Calu3 (cell line): ENCODE measurements around the gene ADPRH. TPM values are rescaled to one million over a fixed set of nuclear protein-coding genes. Genes with fewer than 3 reads are reported as not detected.

Experiments
- BruUV-seq: library from RNA; stranded (reverse); fragments of 400-500 nt; replicated peaks from 2 replicates; lab custom pipeline; 2021; lab: Mats Ljungman, UMichigan
- CTCF ChIA-PET: fragments of 300-600 bp; sonication (Branson Sonifier 250); formaldehyde crosslinking; loops from one replicate; lab custom pipeline; 2022; ENCODE audit warnings: antibody characterized with exemption; lab: Charles Lee
- DNase-seq: peaks from one replicate; pipeline ENCODE4 v3.0.0; 2022
- H3K27ac Mint-ChIP-seq: one replicate; pipeline ENCODE4 v1.8.0; 2022; ENCODE audit warnings: mixed read lengths; ENCODE audit not compliant: unreplicated experiment
- H3K27me3 Mint-ChIP-seq: one replicate; pipeline ENCODE4 v1.8.0; 2022; ENCODE audit warnings: mixed read lengths; ENCODE audit not compliant: unreplicated experiment
- H3K36me3 Mint-ChIP-seq: one replicate; pipeline ENCODE4 v1.8.0; 2022; ENCODE audit warnings: mild to moderate bottlenecking, moderate library complexity, mixed read lengths; ENCODE audit not compliant: insufficient read depth, unreplicated experiment
- H3K4me1 Mint-ChIP-seq: one replicate; pipeline ENCODE4 v1.8.0; 2022; ENCODE audit warnings: mild to moderate bottlenecking, low read depth, mixed read lengths; ENCODE audit not compliant: unreplicated experiment
- H3K4me3 Mint-ChIP-seq: one replicate; pipeline ENCODE4 v1.8.0; 2022; ENCODE audit warnings: mild to moderate bottlenecking, low read depth, moderate library complexity, mixed read lengths; ENCODE audit not compliant: unreplicated experiment
- H3K9me3 Mint-ChIP-seq: one replicate; pipeline ENCODE4 v1.8.0; 2022; ENCODE audit warnings: low read depth, mixed read lengths; ENCODE audit not compliant: unreplicated experiment
- intact Hi-C: fragments of 100-400 bp; cut with micrococcal nuclease; formaldehyde crosslinking; loops from one replicate; pipeline ENCODE4 v1.10.0; 2022; ENCODE audit not compliant: unreplicated experiment
- total RNA-seq: library from RNA; stranded (reverse); gene quantifications from 2 replicates; pipeline ENCODE4 v1.2.3, GENCODE V29; 2022
- TF ChIP-seq, protein P1 (sequence below): fragments of 200-600 bp; IDR thresholded peaks from one replicate; pipeline ENCODE4 v1.8.0; 2022; ENCODE audit warnings: antibody characterized with exemption; ENCODE audit not compliant: unreplicated experiment

The ADPRH gene
- total RNA-seq, 1 experiment from 2014 or later, result 2.4 TPM

DNA sequence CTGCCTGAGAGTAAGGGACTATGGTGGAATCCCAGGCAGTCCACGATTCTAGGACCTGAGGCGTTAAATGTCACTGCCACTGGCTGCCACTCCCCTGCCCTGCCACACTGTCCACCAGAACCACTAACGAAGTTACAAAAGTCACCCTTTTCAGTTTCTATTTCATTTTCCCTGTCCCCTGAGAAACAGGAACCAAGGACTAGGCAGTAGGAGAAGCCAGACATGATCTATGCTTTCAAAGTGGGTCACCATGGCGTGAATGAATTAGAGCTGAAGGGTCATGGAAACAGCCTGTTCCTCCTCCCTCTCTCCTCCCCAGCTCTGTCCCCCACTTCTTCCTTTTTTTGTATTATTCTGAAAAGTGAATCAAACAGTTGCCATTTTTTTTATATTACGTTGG lies 9.1 kb upstream of the ADPRH start:
- H3K4me1 Mint-ChIP-seq, result peaks cover 11% of the 10 kb centered on the region
- no peak overlapping the region for H3K4me3 Mint-ChIP-seq
- H3K9me3 Mint-ChIP-seq, result no peaks in the 10 kb centered on the region
- CTCF ChIA-PET, result interaction anchor here (1.6 kb wide), 1 partner anchor 28 kb away, joined by 3 read pairs; no protein-coding TSS in a partner anchor
- no peaks in the 10 kb centered on the region for H3K36me3 Mint-ChIP-seq
- TF ChIP-seq, protein P1, sequence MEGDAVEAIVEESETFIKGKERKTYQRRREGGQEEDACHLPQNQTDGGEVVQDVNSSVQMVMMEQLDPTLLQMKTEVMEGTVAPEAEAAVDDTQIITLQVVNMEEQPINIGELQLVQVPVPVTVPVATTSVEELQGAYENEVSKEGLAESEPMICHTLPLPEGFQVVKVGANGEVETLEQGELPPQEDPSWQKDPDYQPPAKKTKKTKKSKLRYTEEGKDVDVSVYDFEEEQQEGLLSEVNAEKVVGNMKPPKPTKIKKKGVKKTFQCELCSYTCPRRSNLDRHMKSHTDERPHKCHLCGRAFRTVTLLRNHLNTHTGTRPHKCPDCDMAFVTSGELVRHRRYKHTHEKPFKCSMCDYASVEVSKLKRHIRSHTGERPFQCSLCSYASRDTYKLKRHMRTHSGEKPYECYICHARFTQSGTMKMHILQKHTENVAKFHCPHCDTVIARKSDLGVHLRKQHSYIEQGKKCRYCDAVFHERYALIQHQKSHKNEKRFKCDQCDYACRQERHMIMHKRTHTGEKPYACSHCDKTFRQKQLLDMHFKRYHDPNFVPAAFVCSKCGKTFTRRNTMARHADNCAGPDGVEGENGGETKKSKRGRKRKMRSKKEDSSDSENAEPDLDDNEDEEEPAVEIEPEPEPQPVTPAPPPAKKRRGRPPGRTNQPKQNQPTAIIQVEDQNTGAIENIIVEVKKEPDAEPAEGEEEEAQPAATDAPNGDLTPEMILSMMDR, result no peak
- intact Hi-C loops, result no loop called here
- peaks cover 20% of the 10 kb centered on the region for H3K27me3 Mint-ChIP-seq
- BruUV-seq, result no TSS peak
- H3K27ac Mint-ChIP-seq, result no peak overlapping the region
- DNase-seq, result no peak

DNA sequence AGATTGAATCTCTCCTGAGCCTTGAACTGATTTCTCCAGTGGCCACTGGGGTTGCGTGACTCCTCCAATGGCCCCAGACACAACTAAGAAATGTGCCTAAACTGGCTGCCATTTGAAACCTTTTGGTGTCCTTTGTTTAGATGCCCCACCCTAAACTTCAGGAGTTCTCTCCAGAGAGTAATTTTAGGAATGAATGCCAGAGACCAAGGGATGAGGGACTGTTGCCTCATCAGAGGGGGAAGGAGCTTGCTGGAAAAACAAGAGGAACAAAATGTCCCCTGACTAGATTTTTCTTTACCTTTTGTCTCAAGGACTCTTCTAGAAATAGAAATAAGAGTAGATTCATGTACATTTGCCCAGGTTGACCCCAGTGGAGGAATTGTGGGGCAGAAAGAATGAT lies 8.1 kb upstream of the ADPRH start:
- BruUV-seq, result no TSS peak
- Mint-ChIP-seq H3K4me1 (peaks cover 11% of the 10 kb centered on the region), H3K9me3 (no peaks in the 10 kb centered on the region), H3K36me3 (no peaks in the 10 kb centered on the region), H3K4me3 (no peak overlapping the region), H3K27ac (no peak overlapping the region), H3K27me3 (peaks cover 20% of the 10 kb centered on the region)
- no peak for DNase-seq
- CTCF ChIA-PET, result no interaction called here
- intact Hi-C loops, result no loop called here
- TF ChIP-seq, protein P1, result no peak

DNA sequence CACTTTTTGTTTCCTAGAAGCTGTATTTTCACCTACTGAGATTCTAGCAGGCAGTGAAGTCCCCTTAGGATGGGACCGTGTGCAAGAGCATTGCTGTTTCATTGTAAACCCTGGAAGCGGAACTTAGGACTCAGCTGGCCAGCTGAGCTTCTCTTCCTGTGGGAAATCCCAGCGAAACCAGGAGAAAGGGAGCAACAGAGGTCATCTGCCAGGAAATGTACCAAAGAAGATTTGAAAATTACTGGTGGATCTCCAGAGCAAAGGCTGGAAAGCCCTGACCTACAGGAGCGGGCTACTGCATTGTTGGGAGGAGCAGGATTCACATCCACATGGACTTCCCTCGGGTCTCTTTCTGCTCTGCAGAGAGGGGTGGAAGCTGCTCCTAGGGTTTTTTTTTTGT lies 7.6 kb upstream of the ADPRH start:
- H3K9me3 Mint-ChIP-seq, result no peaks in the 10 kb centered on the region
- no TSS peak for BruUV-seq
- TF ChIP-seq, protein P1, result no peak
- no peaks in the 10 kb centered on the region for H3K36me3 Mint-ChIP-seq
- H3K27ac Mint-ChIP-seq, result no peak overlapping the region
- intact Hi-C loops, result no loop called here
- H3K27me3 Mint-ChIP-seq, result peaks cover 17% of the 10 kb centered on the region
- CTCF ChIA-PET, result no interaction called here
- peaks cover 11% of the 10 kb centered on the region for H3K4me1 Mint-ChIP-seq
- DNase-seq, result no peak
- H3K4me3 Mint-ChIP-seq, result no peak overlapping the region

DNA sequence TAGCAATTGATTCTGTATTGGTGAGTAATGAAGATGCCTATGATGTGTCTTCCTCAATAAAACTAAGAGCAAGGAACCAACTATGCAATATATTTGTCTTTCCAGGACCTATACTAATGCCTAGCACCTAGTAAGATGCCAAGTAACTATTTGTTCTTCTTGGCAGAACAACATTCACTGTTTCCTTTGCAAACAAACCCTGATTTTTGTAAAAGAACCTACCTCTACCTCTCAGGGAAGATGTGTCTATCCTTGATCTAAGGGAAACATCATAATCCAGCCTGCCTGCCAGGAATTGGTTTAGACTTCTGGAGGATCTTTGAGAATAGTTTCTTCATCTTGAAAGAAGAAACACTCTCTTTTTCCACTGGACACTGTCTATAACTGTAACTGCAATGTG lies 3.8 kb upstream of the ADPRH start:
- Mint-ChIP-seq H3K9me3 (no peaks in the 10 kb centered on the region), H3K4me1 (no peaks in the 10 kb centered on the region), H3K27me3 (no peaks in the 10 kb centered on the region), H3K36me3 (peaks cover 10% of the 10 kb centered on the region), H3K27ac (no peak overlapping the region), H3K4me3 (no peak overlapping the region)
- CTCF ChIA-PET, result no interaction called here
- intact Hi-C loops, result no loop called here
- DNase-seq, result no peak
- BruUV-seq, result no TSS peak
- TF ChIP-seq, protein P1, result no peak
